ENCODE results near the gene COL17A1. TPM values are rescaled to one million over a fixed set of nuclear protein-coding genes. Genes with fewer than 3 reads are reported as not detected.

The COL17A1 gene
- total RNA-seq, 1 donor from 2014 or later = 10.1 TPM

- TF ChIP-seq EZH2 (IDR thresholded peaks at IDR 0.05; ENCODE audit: insufficient read depth, low read length) (no peak), CTCF (IDR thresholded peaks at IDR 0.05; ENCODE audit: insufficient read depth, low read depth, low read length) (no peak)
- Histone ChIP-seq H3K9ac (ENCODE audit: low read length) (no peak overlapping the region), H3K9me3 (ENCODE audit: insufficient read depth, low read depth, low read length) (no peaks in the 10 kb centered on the region), H3K27ac (ENCODE audit: low read depth, low read length) (no peak overlapping the region), H3K4me1 (ENCODE audit: insufficient read depth, low read length) (no peaks in the 10 kb centered on the region), H3K4me3 (ENCODE audit: insufficient read depth, low read depth, low read length) (no peak overlapping the region), H2AFZ (ENCODE audit: low read depth, low read length) (no peak overlapping the region), H3K4me2 (ENCODE audit: low read length) (no peak overlapping the region), H3K36me3 (ENCODE audit: insufficient read depth, low read length) (peaks cover 31% of the 10 kb centered on the region), H4K20me1 (ENCODE audit: insufficient read depth, low read length) (no peaks in the 10 kb centered on the region), H3K79me2 (ENCODE audit: insufficient read depth, low read length) (no peaks in the 10 kb centered on the region), H3K27me3 (ENCODE audit: insufficient read depth, low read length) (no peaks in the 10 kb centered on the region)
- Mint-ChIP-seq H3K4me3 (ENCODE audit: unreplicated experiment) (no peak overlapping the region), H3K27ac (ENCODE audit: unreplicated experiment) (no peak overlapping the region), H3K27me3 (ENCODE audit: low read depth, unreplicated experiment) (no peaks in the 10 kb centered on the region), H3K4me1 (ENCODE audit: low read depth, unreplicated experiment) (no peaks in the 10 kb centered on the region), H3K9me3 (ENCODE audit: unreplicated experiment) (no peaks in the 10 kb centered on the region), H3K36me3 (ENCODE audit: low read depth, unreplicated experiment) (no peaks in the 10 kb centered on the region)
- FAIRE-seq (no peak), DNase-seq (ENCODE audit: low read depth) (no peak)
Measured at GRCh38 chr10:103998805-103999204, 86.9 kb downstream of the COL17A1 start.

- Mint-ChIP-seq H3K4me3 (ENCODE audit: unreplicated experiment) (no peak overlapping the region), H3K9me3 (ENCODE audit: unreplicated experiment) (no peaks in the 10 kb centered on the region), H3K27ac (ENCODE audit: unreplicated experiment) (no peak overlapping the region), H3K36me3 (ENCODE audit: low read depth, unreplicated experiment) (no peaks in the 10 kb centered on the region), H3K4me1 (ENCODE audit: low read depth, unreplicated experiment) (peaks cover under 1% of the 10 kb centered on the region), H3K27me3 (ENCODE audit: low read depth, unreplicated experiment) (no peaks in the 10 kb centered on the region)
- H3K27me3 ChIP-seq (ENCODE audit: insufficient read depth, low read length) = no peaks in the 10 kb centered on the region
- H3K27ac ChIP-seq (ENCODE audit: low read depth, low read length) = no peak overlapping the region
- no peak overlapping the region for H3K4me2 ChIP-seq (ENCODE audit: low read length)
- no peak overlapping the region for H3K4me3 ChIP-seq (ENCODE audit: insufficient read depth, low read depth, low read length)
- FAIRE-seq (no peak), DNase-seq (ENCODE audit: low read depth) (no peak)
- H3K36me3 ChIP-seq (ENCODE audit: insufficient read depth, low read length) = peaks cover 11% of the 10 kb centered on the region
- H4K20me1 ChIP-seq (ENCODE audit: insufficient read depth, low read length) = peaks cover 2% of the 10 kb centered on the region
- no peak overlapping the region for H2AFZ ChIP-seq (ENCODE audit: low read depth, low read length)
- TF ChIP-seq CTCF (IDR thresholded peaks at IDR 0.05; ENCODE audit: insufficient read depth, low read depth, low read length) = no peak
- no peak for TF ChIP-seq EZH2 (IDR thresholded peaks at IDR 0.05; ENCODE audit: insufficient read depth, low read length)
- peaks cover 2% of the 10 kb centered on the region for H3K79me2 ChIP-seq (ENCODE audit: insufficient read depth, low read length)
- H3K9me3 ChIP-seq (ENCODE audit: insufficient read depth, low read depth, low read length) = no peaks in the 10 kb centered on the region
- H3K4me1 ChIP-seq (ENCODE audit: insufficient read depth, low read length) = no peaks in the 10 kb centered on the region
- H3K9ac ChIP-seq (ENCODE audit: low read length) = no peak overlapping the region
Measured at GRCh38 chr10:103995134-103995533, 90.5 kb downstream of the COL17A1 start.

- Mint-ChIP-seq H3K4me3 (ENCODE audit: unreplicated experiment) (no peak overlapping the region), H3K27ac (ENCODE audit: unreplicated experiment) (no peak overlapping the region), H3K9me3 (ENCODE audit: unreplicated experiment) (no peaks in the 10 kb centered on the region), H3K4me1 (ENCODE audit: low read depth, unreplicated experiment) (peaks cover 6% of the 10 kb centered on the region), H3K36me3 (ENCODE audit: low read depth, unreplicated experiment) (no peaks in the 10 kb centered on the region), H3K27me3 (ENCODE audit: low read depth, unreplicated experiment) (no peaks in the 10 kb centered on the region)
- no peak overlapping the region for H3K4me2 ChIP-seq (ENCODE audit: low read length)
- peaks cover 17% of the 10 kb centered on the region for H4K20me1 ChIP-seq (ENCODE audit: insufficient read depth, low read length)
- no peaks in the 10 kb centered on the region for H3K9me3 ChIP-seq (ENCODE audit: insufficient read depth, low read depth, low read length)
- H3K9ac ChIP-seq (ENCODE audit: low read length) = no peak overlapping the region
- H3K79me2 ChIP-seq (ENCODE audit: insufficient read depth, low read length) = peaks cover 31% of the 10 kb centered on the region
- H3K4me1 ChIP-seq (ENCODE audit: insufficient read depth, low read length) = no peaks in the 10 kb centered on the region
- H3K27ac ChIP-seq (ENCODE audit: low read depth, low read length) = no peak overlapping the region
- FAIRE-seq (no peak), DNase-seq (ENCODE audit: low read depth) (no peak)
- no peak overlapping the region for H2AFZ ChIP-seq (ENCODE audit: low read depth, low read length)
- TF ChIP-seq CTCF (IDR thresholded peaks at IDR 0.05; ENCODE audit: insufficient read depth, low read depth, low read length) = no peak
- no peak for TF ChIP-seq EZH2 (IDR thresholded peaks at IDR 0.05; ENCODE audit: insufficient read depth, low read length)
- peaks cover 4% of the 10 kb centered on the region for H3K36me3 ChIP-seq (ENCODE audit: insufficient read depth, low read length)
- H3K27me3 ChIP-seq (ENCODE audit: insufficient read depth, low read length) = no peaks in the 10 kb centered on the region
- H3K4me3 ChIP-seq (ENCODE audit: insufficient read depth, low read depth, low read length) = no peak overlapping the region
Measured at GRCh38 chr10:103991393-103992128, 94.1 kb downstream of the COL17A1 start.
